Liver (tissue), 3 donors: ENCODE results near the gene LGR4.

Experiments
- EGR1 ChIP-seq, 2 donors: IDR thresholded peaks; 2 replicates each; pipeline ENCODE4 v1.6.1; 2016 to 2018; ENCODE audit warnings: antibody characterized with exemption in 2 of 2, low read depth in 2 of 2
- GABPA ChIP-seq, 2 donors: IDR thresholded peaks in 1 of 2; conservative IDR thresholded peaks in 1 of 2; 2 replicates each; pipeline ENCODE4 v1.6.1; 2016; ENCODE audit warnings: antibody characterized with exemption in 2 of 2, mild to moderate bottlenecking in 1 of 2, moderate library complexity in 1 of 2
- YY1 ChIP-seq: IDR thresholded peaks from 2 replicates; pipeline ENCODE4 v1.6.1; 2016; ENCODE audit warnings: antibody characterized with exemption, mild to moderate bottlenecking
- TF ChIP-seq, protein P1 (sequence below): fragments of 150-350 bp; IDR thresholded peaks from 2 replicates; pipeline ENCODE4 v1.5.1; 2017; ENCODE audit warnings: improper control_type of control experiment, low read depth, low read length; ENCODE audit not compliant: missing input control
- donor health status: healthy.
- donor health status: healthy.

DNA sequence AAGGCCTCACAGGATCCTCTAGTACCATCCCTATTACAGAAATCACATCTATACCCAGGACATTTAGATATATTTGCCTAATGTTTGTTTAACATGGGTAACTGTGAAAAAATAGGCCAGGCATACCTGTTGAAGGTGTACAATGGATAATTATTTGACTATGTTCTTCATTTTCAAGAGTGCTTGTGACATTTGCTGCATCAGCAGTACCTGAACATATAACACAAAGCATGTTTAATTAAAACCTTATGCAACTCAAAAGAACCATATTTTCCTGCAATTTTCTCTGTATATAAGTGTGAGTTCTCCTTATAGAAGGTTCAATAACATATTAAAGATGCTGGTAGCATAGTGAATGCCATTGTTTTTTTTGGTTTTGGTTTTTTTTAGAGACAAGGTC, 101.1 kb downstream of the LGR4 start:
- TF ChIP-seq YY1 (no peak), GABPA (IDR thresholded peaks at IDR 0.05 in 1 of 2, conservative IDR thresholded peaks at IDR 0.05 in 1 of 2) (no peak), EGR1 (IDR thresholded peaks at IDR 0.05; ENCODE audit: low read depth in 2 of 2) (no peak)
- TF ChIP-seq, protein P1, sequence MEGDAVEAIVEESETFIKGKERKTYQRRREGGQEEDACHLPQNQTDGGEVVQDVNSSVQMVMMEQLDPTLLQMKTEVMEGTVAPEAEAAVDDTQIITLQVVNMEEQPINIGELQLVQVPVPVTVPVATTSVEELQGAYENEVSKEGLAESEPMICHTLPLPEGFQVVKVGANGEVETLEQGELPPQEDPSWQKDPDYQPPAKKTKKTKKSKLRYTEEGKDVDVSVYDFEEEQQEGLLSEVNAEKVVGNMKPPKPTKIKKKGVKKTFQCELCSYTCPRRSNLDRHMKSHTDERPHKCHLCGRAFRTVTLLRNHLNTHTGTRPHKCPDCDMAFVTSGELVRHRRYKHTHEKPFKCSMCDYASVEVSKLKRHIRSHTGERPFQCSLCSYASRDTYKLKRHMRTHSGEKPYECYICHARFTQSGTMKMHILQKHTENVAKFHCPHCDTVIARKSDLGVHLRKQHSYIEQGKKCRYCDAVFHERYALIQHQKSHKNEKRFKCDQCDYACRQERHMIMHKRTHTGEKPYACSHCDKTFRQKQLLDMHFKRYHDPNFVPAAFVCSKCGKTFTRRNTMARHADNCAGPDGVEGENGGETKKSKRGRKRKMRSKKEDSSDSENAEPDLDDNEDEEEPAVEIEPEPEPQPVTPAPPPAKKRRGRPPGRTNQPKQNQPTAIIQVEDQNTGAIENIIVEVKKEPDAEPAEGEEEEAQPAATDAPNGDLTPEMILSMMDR = no peak
